Ureter (tissue), 1 donor: ENCODE results near the gene GABBR2. TPM values are rescaled to one million over a fixed set of nuclear protein-coding genes. Genes with fewer than 3 reads are reported as not detected.

Source experiments
- DNase-seq: peaks from one replicate; pipeline ENCODE4 v3.0.0-alpha.2; 2020; ENCODE audit warnings: low spot score
- total RNA-seq: library from RNA; stranded (reverse); gene quantifications from one replicate; pipeline ENCODE4 v1.2.4, GENCODE V29; 2023
- donor health status: DM: yes; HTN: yes; CAD: no.

The GABBR2 gene
- total RNA-seq, 1 donor from 2014 or later: 12.2 TPM

GRCh38 chr9:98321269-98321668, 387.5 kb downstream of the GABBR2 start:
- DNase-seq: no peak

- no peak for DNase-seq
Observed at GRCh38 chr9:98318834-98319478, 389.8 kb downstream of the GABBR2 start.

- DNase-seq: no peak
Observed at GRCh38 chr9:98318041-98318790, 390.5 kb downstream of the GABBR2 start.

- DNase-seq: no peak
Observed at GRCh38 chr9:98317134-98317857, 391.4 kb downstream of the GABBR2 start.

GRCh38 chr9:98316445-98317133, 392.1 kb downstream of the GABBR2 start:
- no peak for DNase-seq

- DNase-seq: peak; percentile 80
Observed at GRCh38 chr9:98315551-98316060, 393.1 kb downstream of the GABBR2 start.

- no peak for DNase-seq
Observed at GRCh38 chr9:98315067-98315453, 393.7 kb downstream of the GABBR2 start.

- no peak for DNase-seq
Observed at GRCh38 chr9:98314381-98315066, 394.2 kb downstream of the GABBR2 start.

- DNase-seq: no peak
Observed at GRCh38 chr9:98312365-98312764, 396.4 kb downstream of the GABBR2 start.

- no peak for DNase-seq
Observed at GRCh38 chr9:98311541-98311940, 397.2 kb downstream of the GABBR2 start.

- DNase-seq: no peak
Observed at GRCh38 chr9:98310752-98311392, 397.9 kb downstream of the GABBR2 start.

- no peak for DNase-seq
Observed at GRCh38 chr9:98306384-98307145, 402.2 kb downstream of the GABBR2 start.

- no peak for DNase-seq
Observed at GRCh38 chr9:98304381-98304780, 404.4 kb downstream of the GABBR2 start.

- DNase-seq: no peak
Observed at GRCh38 chr9:98303633-98304125, 405.1 kb downstream of the GABBR2 start.

GRCh38 chr9:98302938-98303632, 405.6 kb downstream of the GABBR2 start:
- no peak for DNase-seq

GRCh38 chr9:98302150-98302549, 406.6 kb downstream of the GABBR2 start:
- no peak for DNase-seq

GRCh38 chr9:98300611-98301010, 408.1 kb downstream of the GABBR2 start:
- DNase-seq: no peak

- DNase-seq: no peak
Observed at GRCh38 chr9:98298476-98298875, 410.3 kb downstream of the GABBR2 start.

- no peak for DNase-seq
Observed at GRCh38 chr9:98295824-98296223, 412.9 kb downstream of the GABBR2 start.
